Neural progenitor cell (in vitro differentiated cells): ENCODE results near the gene LOXL1.

ENCODE experiments used
- CTCF ChIP-seq: fragments of 200-600 bp; sonication (generic); IDR thresholded peaks from 2 replicates; pipeline ENCODE4 v1.5.1; 2017; ENCODE audit warnings: antibody characterized with exemption, mild to moderate bottlenecking
- EZH2phosphoT487 ChIP-seq: fragments of 200-600 bp; sonication (generic); IDR thresholded peaks from 2 replicates; pipeline ENCODE4 v1.6.1; 2017; ENCODE audit warnings: antibody characterized with exemption

- no peak for TF ChIP-seq CTCF
- no peak for TF ChIP-seq EZH2phosphoT487
Observed at GRCh38 chr15:73902121-73903020, 23.9 kb upstream of the LOXL1 start.
